OCI-LY7 (cell line): ENCODE measurements around the gene SF3B5. TPM values are rescaled to one million over a fixed set of nuclear protein-coding genes. Genes with fewer than 3 reads are reported as not detected.

Source experiments
- BruUV-seq: library from RNA; stranded (reverse); fragments of 400-500 nt; replicated peaks from 2 replicates; lab custom pipeline; 2021; lab: Mats Ljungman, UMichigan
- CTCF ChIA-PET: fragments of 300-600 bp; sonication (Branson Sonifier 250); formaldehyde crosslinking; loops from one replicate; lab custom pipeline; 2022; ENCODE audit warnings: antibody characterized with exemption; ENCODE audit not compliant: unreplicated experiment; lab: Charles Lee
- POLR2A ChIA-PET: fragments of 300-600 bp; sonication (Branson Sonifier 250); formaldehyde crosslinking; loops from one replicate; lab custom pipeline; 2022; ENCODE audit warnings: antibody characterized with exemption; lab: Charles Lee
- DNase-seq: peaks from one replicate; pipeline ENCODE4 v3.0.0-alpha.2; 2015; ENCODE audit warnings: low spot score
- H2AFZ ChIP-seq: fragments of 200-600 bp; sonication (generic), shearing (Covaris generic); 2 replicates; pipeline ENCODE4 v1.6.1; 2014; ENCODE audit warnings: mild to moderate bottlenecking, antibody characterized with exemption, low read length, moderate library complexity
- H3K27ac ChIP-seq: fragments of 200-600 bp; sonication (generic); 2 replicates; pipeline ENCODE4 v1.5.1; 2014; ENCODE audit warnings: mixed run types, low read depth, mild to moderate bottlenecking, moderate library complexity, low read length, inconsistent platforms; ENCODE audit not compliant: poor library complexity, severe bottlenecking
- H3K36me3 ChIP-seq: fragments of 200-600 bp; sonication (generic); 2 replicates; pipeline ENCODE4 v1.6.1; 2014; ENCODE audit warnings: mild to moderate bottlenecking, antibody characterized with exemption, low read length, moderate library complexity, mixed read lengths; ENCODE audit not compliant: insufficient read depth
- H3K4me1 ChIP-seq: fragments of 200-600 bp; sonication (generic); 2 replicates; pipeline ENCODE4 v1.5.1; 2014; ENCODE audit warnings: mild to moderate bottlenecking, low read length; ENCODE audit not compliant: insufficient read depth, poor library complexity, severe bottlenecking
- H3K4me2 ChIP-seq: fragments of 200-600 bp; sonication (generic); 2 replicates; pipeline ENCODE4 v1.6.1; 2014; ENCODE audit warnings: mild to moderate bottlenecking, low read length
- H3K4me3 ChIP-seq: fragments of 200-600 bp; sonication (generic); 2 replicates; pipeline ENCODE4 v1.5.1; 2014; ENCODE audit warnings: mild to moderate bottlenecking, low read depth, low read length; ENCODE audit not compliant: poor library complexity, severe bottlenecking
- H3K79me2 ChIP-seq: fragments of 200-600 bp; sonication (generic); 2 replicates; pipeline ENCODE4 v1.6.1; 2016; ENCODE audit warnings: low read depth, mild to moderate bottlenecking, low read length, moderate library complexity, mixed read lengths; ENCODE audit not compliant: insufficient read depth
- H3K9me2 ChIP-seq: fragments of 200-600 bp; sonication (generic); 2 replicates; pipeline ENCODE4 v1.6.1; 2016; ENCODE audit warnings: mild to moderate bottlenecking, low read length, mixed read lengths; ENCODE audit not compliant: insufficient read depth
- H3K9me3 ChIP-seq: fragments of 200-600 bp; sonication (generic); 2 replicates; pipeline ENCODE4 v1.6.1; 2014; ENCODE audit warnings: mild to moderate bottlenecking, mixed run types, low read length, mixed read lengths
- H4K20me1 ChIP-seq: fragments of 200-600 bp; sonication (generic); 2 replicates; pipeline ENCODE4 v1.6.1; 2014; ENCODE audit warnings: mild to moderate bottlenecking, antibody characterized with exemption, low read length, moderate library complexity, mixed read lengths; ENCODE audit not compliant: insufficient read depth
- CTCF ChIP-seq: fragments of 200-600 bp; sonication (generic); conservative IDR thresholded peaks from 2 replicates; pipeline ENCODE4 v1.5.1; 2014; ENCODE audit warnings: mild to moderate bottlenecking, antibody characterized with exemption, low read length, moderate library complexity, mixed read lengths
- EZH2phosphoT487 ChIP-seq: fragments of 200-600 bp; sonication (generic); IDR thresholded peaks from 2 replicates; pipeline ENCODE4 v1.6.1; 2018; ENCODE audit warnings: low read depth, borderline replicate concordance, mild to moderate bottlenecking, mixed run types, antibody characterized with exemption, low read length, moderate library complexity, mixed read lengths
- intact Hi-C: fragments of 100-400 bp; cut with micrococcal nuclease; formaldehyde crosslinking; loops from one replicate; pipeline ENCODE4 v1.10.0; 2022; ENCODE audit not compliant: unreplicated experiment
- total RNA-seq, 2 experiments: library from RNA; depleted of rRNA in 1 of 2; stranded (reverse); fragments of >200 nt in 1 of 2; shearing (Covaris generic) in 1 of 2; gene quantifications; 2 replicates each; pipeline ENCODE4 v1.2.3, GENCODE V29; 2014 to 2022

SF3B5 gene
- total RNA-seq, 2 experiments from 2014 or later: 135 to 187 TPM

DNA sequence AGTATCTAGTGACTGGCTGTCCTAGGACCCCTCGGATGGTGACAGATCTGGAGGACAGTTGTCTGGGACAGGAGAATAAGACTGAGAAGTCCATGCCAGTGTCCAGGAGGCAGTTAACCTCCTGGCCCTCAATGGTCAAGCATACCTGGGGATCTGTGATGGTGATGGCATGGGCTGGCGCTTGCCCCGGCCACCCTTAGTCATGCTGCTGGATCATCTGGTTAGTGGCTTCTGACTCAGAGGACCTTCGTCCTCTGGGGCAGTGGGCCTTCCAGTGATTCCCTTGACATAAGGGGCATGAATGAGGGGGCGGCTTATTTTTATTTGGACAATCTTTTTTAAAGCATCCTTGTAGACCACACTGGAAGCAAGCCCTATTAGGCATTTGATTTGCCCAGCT lies 24.0 kb upstream of the SF3B5 start:
- no peak for DNase-seq
- CTCF ChIA-PET: no interaction called here
- Histone ChIP-seq H3K4me1 (no peaks in the 10 kb centered on the region), H4K20me1 (no peaks in the 10 kb centered on the region), H3K9me3 (no peaks in the 10 kb centered on the region), H3K4me3 (no peak overlapping the region), H3K36me3 (no peaks in the 10 kb centered on the region), H3K79me2 (no peaks in the 10 kb centered on the region), H3K9me2 (no peaks in the 10 kb centered on the region), H3K4me2 (no peak overlapping the region), H3K27ac (no peak overlapping the region), H2AFZ (no peak overlapping the region)
- intact Hi-C loops: no loop called here
- BruUV-seq: no TSS peak
- no peak for TF ChIP-seq CTCF
- TF ChIP-seq EZH2phosphoT487: no peak
- POLR2A ChIA-PET: no interaction called here

DNA sequence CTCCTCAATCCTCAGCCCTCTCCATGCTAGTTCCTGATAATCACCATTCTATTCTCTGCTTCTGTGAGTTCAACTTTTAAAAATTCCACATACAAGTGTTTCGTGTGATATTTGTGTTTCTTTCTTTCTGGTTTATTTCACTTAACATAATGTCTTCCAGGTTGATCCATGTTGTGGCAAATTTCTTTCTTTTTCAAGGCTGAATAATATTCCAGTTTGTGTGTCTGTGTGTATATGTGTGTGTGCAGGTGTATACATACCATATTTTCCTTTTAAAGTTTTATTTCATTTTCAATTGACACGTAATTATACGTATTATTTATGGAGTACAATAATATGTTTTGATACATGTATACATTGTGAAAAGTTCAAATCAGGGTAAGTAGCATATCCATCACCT lies 19.8 kb upstream of the SF3B5 start:
- Histone ChIP-seq H3K36me3 (no peaks in the 10 kb centered on the region), H3K79me2 (no peaks in the 10 kb centered on the region), H2AFZ (no peak overlapping the region), H3K4me1 (no peaks in the 10 kb centered on the region), H3K4me2 (no peak overlapping the region), H3K9me2 (no peaks in the 10 kb centered on the region), H4K20me1 (no peaks in the 10 kb centered on the region), H3K27ac (no peak overlapping the region), H3K4me3 (no peak overlapping the region), H3K9me3 (no peaks in the 10 kb centered on the region)
- ChIA-PET POLR2A (interaction anchor here (0.5 to 1.1 kb wide), 5 partner anchors 8 to 307 kb away, joined by 3 to 6 read pairs (median 4); no protein-coding TSS in a partner anchor), CTCF (no interaction called here)
- no TSS peak for BruUV-seq
- TF ChIP-seq EZH2phosphoT487 (no peak), CTCF (no peak)
- intact Hi-C loops: no loop called here
- no peak for DNase-seq

DNA sequence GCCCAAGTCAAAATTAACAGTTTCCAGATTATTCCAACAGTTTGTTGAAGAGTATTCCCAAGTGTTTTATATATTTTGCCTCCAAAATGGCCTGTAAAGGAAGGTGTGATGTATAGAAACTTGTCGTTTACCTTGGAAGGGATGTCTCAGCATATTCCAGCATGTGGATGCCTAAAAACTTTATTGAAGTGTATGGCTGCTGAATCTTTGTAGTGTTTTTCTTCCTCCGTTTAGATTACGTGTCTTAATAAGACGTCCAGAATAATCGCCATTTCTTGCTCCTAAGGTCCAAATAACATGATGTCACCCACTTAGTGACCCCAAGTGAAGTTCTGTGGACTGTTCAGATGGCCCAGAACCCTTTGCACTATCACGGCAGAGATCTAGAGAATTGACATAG lies 18.0 kb upstream of the SF3B5 start:
- DNase-seq: no peak
- TF ChIP-seq CTCF (no peak), EZH2phosphoT487 (no peak)
- H3K36me3 ChIP-seq: no peaks in the 10 kb centered on the region
- ChIA-PET CTCF (no interaction called here), POLR2A (no interaction called here)
- no peaks in the 10 kb centered on the region for H3K79me2 ChIP-seq
- no peaks in the 10 kb centered on the region for H3K9me2 ChIP-seq
- H3K4me2 ChIP-seq: no peak overlapping the region
- H3K9me3 ChIP-seq: no peaks in the 10 kb centered on the region
- BruUV-seq: no TSS peak
- H3K4me3 ChIP-seq: no peak overlapping the region
- no peak overlapping the region for H2AFZ ChIP-seq
- no peaks in the 10 kb centered on the region for H4K20me1 ChIP-seq
- no peak overlapping the region for H3K27ac ChIP-seq
- H3K4me1 ChIP-seq: no peaks in the 10 kb centered on the region
- intact Hi-C loops: loop anchor here (5.0 kb wide), 1 partner anchor 34 kb away; no protein-coding TSS in a partner anchor
